GM18505 (cell line): ENCODE data around the gene SMG9.
"Not testable (repeated sequence)": the region's sequence is repeated elsewhere in the genome, so short reads cannot be mapped to it uniquely, and the experiment has no call there.

Source experiments
- ATAC-seq: cut with Tn5 transposase; IDR thresholded peaks from one replicate; pipeline ENCODE4 v1.9.1; 2021; ENCODE audit not compliant: unreplicated experiment
- POLR2A ChIP-seq: IDR thresholded peaks from 4 replicates; pipeline ENCODE4 v1.6.1; 2011; ENCODE audit warnings: borderline replicate concordance; ENCODE audit not compliant: insufficient read depth, insufficient read length; ENCODE audit errors: extremely low read depth

SMG9 gene

GRCh38 chr19:43784981-43785808 lies 30.4 kb upstream of the SMG9 start:
- ATAC-seq, result no peak
- TF ChIP-seq POLR2A, result no peak

- no peak for TF ChIP-seq POLR2A
- ATAC-seq, result no peak
These were observed 29.6 kb upstream of the SMG9 start for GRCh38 chr19:43784241-43784980.

- ATAC-seq, result no peak
- no peak for TF ChIP-seq POLR2A
These were observed 28.9 kb upstream of the SMG9 start for GRCh38 chr19:43783636-43784035.

- ATAC-seq, result no peak
These were observed 28.0 kb upstream of the SMG9 start for GRCh38 chr19:43782689-43783231.

GRCh38 chr19:43782311-43782660 lies 27.5 kb upstream of the SMG9 start:
- no peak for ATAC-seq
- no peak for TF ChIP-seq POLR2A

More at GRCh38 chr19:43782689-43783231, 28.0 kb upstream of the SMG9 start:
- peak; percentile 56 for TF ChIP-seq POLR2A

GRCh38 chr19:43781630-43782310 lies 27.0 kb upstream of the SMG9 start:
- no peak for ATAC-seq
- TF ChIP-seq POLR2A, result peak; percentile 36

GRCh38 chr19:43780706-43781525 lies 26.2 kb upstream of the SMG9 start, which contains the start of gene KCNN4:
Gene KCNN4 (minus strand): TSS chr19:43780973. CDS start chr19:43780861, 112 bp downstream.
- ATAC-seq, result no peak

GRCh38 chr19:43779820-43780219 lies 25.1 kb upstream of the SMG9 start:
- no peak for ATAC-seq

More at GRCh38 chr19:43780706-43781525, 26.2 kb upstream of the SMG9 start, which contains the start of gene KCNN4:
- TF ChIP-seq POLR2A, result peak; percentile 95

GRCh38 chr19:43779147-43779819 lies 24.5 kb upstream of the SMG9 start:
- TF ChIP-seq POLR2A, result no peak
- no peak for ATAC-seq

More at GRCh38 chr19:43779820-43780219, 25.1 kb upstream of the SMG9 start:
- TF ChIP-seq POLR2A, result no peak

- TF ChIP-seq POLR2A, result no peak
- ATAC-seq, result no peak
These were observed 23.9 kb upstream of the SMG9 start for GRCh38 chr19:43778651-43779050.

- no peak for TF ChIP-seq POLR2A
- ATAC-seq, result no peak
These were observed 22.5 kb upstream of the SMG9 start for GRCh38 chr19:43777163-43777695.

- no peak for ATAC-seq
These were observed 21.5 kb upstream of the SMG9 start for GRCh38 chr19:43776286-43776685.

GRCh38 chr19:43775299-43775890 lies 20.6 kb upstream of the SMG9 start:
- no peak for ATAC-seq

More at GRCh38 chr19:43776286-43776685, 21.5 kb upstream of the SMG9 start:
- TF ChIP-seq POLR2A, result no peak

GRCh38 chr19:43774940-43775258 lies 20.1 kb upstream of the SMG9 start:
- ATAC-seq, result not testable (repeated sequence)

More at GRCh38 chr19:43775299-43775890, 20.6 kb upstream of the SMG9 start:
- no peak for TF ChIP-seq POLR2A
